ENCODE data around the gene TNNT3.

DNA sequence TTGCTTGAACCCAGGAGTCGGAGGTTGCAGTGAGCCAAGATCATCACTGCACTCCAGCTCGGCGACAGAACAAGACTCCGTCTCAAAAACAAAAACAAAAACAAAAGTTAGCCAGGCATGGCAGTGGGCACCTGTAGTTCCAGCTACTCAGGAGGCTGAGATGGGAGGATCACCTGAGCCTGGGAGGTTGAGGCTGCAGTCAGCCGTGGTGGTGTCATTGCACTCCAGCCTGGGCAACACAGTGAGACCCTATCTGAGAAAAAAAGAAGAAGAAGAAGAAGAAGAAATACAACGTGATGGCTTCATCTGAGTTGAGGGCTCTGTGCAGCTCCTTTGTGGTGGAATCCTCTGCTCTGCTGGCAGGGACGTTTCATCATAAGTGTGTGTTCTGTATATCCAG, 10.0 kb upstream of the TNNT3 start:
- TF ChIP-seq CTCF (conservative IDR thresholded peaks at IDR 0.05; ENCODE audit: low read length) = no peak
- no peak for TF ChIP-seq EZH2phosphoT487 (IDR thresholded peaks at IDR 0.05; ENCODE audit: borderline replicate concordance, low read depth, low read length)
